K562 (cell line): ENCODE results near the gene ZBTB22. TPM values are rescaled to one million over a fixed set of nuclear protein-coding genes. Genes with fewer than 3 reads are reported as not detected.

Experiments
- CREB5 ChIP-seq: fragments of 250-450 bp; sonication (Bioruptor Pico); IDR thresholded peaks from 2 replicates; pipeline ENCODE4 v1.5.0; 2020; ENCODE audit warnings: mild to moderate bottlenecking
- RREB1 ChIP-seq: fragments of 250-450 bp; sonication (Bioruptor Pico); IDR thresholded peaks from 2 replicates; pipeline ENCODE4 v1.4.0; 2020
- ZBTB40 ChIP-seq, 2 experiments: fragments of 450-650 bp in 1 of 2; sonication (generic) in 1 of 2; formaldehyde crosslinking in 1 of 2; IDR thresholded peaks; 2 replicates each; pipeline versions ENCODE4 v1.7.1 to v1.9.0; 2016 to 2022; ENCODE audit warnings: inconsistent platforms in 1 of 2, mild to moderate bottlenecking in 1 of 2, missing genetic modification reagents in 1 of 2
- polyA plus RNA-seq, 8 experiments: library from polyadenylated mRNA; depleted of rRNA in 4 of 8; stranded (reverse) in 5 of 8; unstranded in 3 of 8; fragments of >200 nt; fragmentation: Nextera tagmentation in 2 of 8; fragmentation: Illumina TruSeq in 1 of 8; extraction: Ambion mirVana in 2 of 8; extraction: Trizol in 1 of 8; gene quantifications; 2 replicates each; pipeline versions ENCODE4 v1.2.1 to v1.2.3, GENCODE V29; 2011 to 2014; ENCODE audit warnings: inconsistent platforms in 1 of 8, missing spikeins in 1 of 8
- total RNA-seq, 7 experiments: library from RNA; depleted of rRNA in 6 of 7; stranded (reverse); fragments of >200 nt in 6 of 7; fragmentation: Illumina TruSeq in 2 of 7; extraction: Trizol in 2 of 7; gene quantifications; 2 replicates each; pipeline versions ENCODE4 v1.2.1 to v1.2.3, GENCODE V29; 2011 to 2021; ENCODE audit warnings: low replicate concordance in 1 of 7

The ZBTB22 gene
- total and polyA plus RNA-seq, 9 of the 15 experiments (the other 6 are each of a cell fraction or from before 2014, with no cell fraction given), result 0.21 to 11.9 (median 7.1) TPM

GRCh38 chr6:33273924-33274902, 43.3 kb downstream of the ZBTB22 start (continued):
- TF ChIP-seq ZBTB40 (IDR thresholded peaks at IDR 0.05), result no peak
- TF ChIP-seq ZBTB40 (CRISPR knock-in tag; IDR thresholded peaks at IDR 0.05), result no peak
- TF ChIP-seq CREB5, result no peak
- no peak for TF ChIP-seq RREB1 (CRISPR knock-in tag)
